NCI-H526 (cell line): ENCODE measurements around the gene RASSF4.

Experiments
- DNase-seq, 2 experiments: peaks; one replicate each; lab custom pipeline; 2025; lab: John Stamatoyannopoulos, UW

The RASSF4 gene, protein sequence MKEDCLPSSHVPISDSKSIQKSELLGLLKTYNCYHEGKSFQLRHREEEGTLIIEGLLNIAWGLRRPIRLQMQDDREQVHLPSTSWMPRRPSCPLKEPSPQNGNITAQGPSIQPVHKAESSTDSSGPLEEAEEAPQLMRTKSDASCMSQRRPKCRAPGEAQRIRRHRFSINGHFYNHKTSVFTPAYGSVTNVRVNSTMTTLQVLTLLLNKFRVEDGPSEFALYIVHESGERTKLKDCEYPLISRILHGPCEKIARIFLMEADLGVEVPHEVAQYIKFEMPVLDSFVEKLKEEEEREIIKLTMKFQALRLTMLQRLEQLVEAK

GRCh38 chr10:44959247-44960087 is at the start of gene RASSF4:
Gene RASSF4, plus strand, starts transcription at chr10:44959802. Its CDS starts 10,401 bp downstream, at chr10:44970203.
- peak; percentile 26 to 86 for DNase-seq

DNA sequence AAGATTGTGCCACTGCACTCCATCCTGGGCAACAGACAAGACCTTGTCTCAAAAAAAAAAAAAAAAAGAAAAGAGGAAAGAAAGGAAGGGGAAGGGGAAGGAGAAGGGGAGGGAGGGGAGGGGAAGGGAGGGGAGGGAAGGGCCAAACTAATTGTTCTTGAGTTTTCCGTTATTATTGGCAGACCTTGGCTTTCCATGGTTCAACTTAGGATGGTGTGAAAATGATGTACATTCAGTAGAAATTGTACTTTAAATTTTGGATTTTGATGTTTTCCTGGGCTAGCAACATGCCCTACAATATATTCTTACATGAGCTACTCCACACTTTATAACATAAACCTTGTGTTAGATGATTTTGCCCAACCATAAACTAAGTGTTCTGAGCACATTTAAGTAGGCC is 49.7 kb upstream of the RASSF4 start:
- no peak for DNase-seq

DNA sequence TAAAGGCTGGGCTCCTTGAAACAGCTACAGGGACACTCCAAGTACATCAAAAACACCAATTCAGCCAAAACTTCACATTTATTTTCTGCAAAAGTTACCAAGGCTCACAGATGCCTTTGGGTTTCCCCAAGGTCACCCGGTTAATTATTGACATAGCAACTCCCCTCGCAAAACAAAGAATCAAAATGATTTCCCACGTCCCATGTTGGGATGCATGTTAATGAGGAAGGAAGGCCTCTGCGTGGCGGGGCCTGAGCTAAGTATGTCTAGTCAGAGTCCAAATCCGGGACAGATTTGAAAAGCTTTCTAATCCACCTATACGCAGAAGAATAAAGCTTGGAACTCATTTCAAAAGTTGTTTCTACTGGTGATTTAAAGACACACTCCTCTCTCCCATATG is 49.0 kb upstream of the RASSF4 start:
- no peak for DNase-seq

- peak; percentile 13 to 77 for DNase-seq
Measured at GRCh38 chr10:44911081-44911540, 48.5 kb upstream of the RASSF4 start, which contains the start of gene TMEM72. Gene TMEM72, plus strand, starts transcription at chr10:44911337. Its CDS starts 176 bp downstream, at chr10:44911513.

DNA sequence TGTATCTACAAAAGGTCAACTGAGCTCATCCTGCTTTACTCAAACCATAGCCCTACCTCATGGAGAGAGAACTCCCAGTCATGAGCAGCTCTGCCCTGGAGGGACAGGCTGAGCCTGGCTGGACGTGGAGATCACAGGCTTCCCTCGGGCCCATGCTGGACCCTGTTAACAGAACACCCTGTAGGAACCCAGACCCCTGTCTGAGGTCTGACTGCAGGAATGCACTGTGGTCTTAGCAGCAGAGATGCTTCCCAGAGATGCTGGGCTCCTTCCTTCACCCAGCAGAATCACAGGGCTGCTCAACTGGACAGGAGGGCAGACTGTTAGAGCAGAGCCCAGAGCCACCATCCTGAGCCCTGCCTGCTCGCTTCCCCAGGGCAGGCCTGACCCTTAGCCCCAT is 47.7 kb upstream of the RASSF4 start:
- no peak for DNase-seq

GRCh38 chr10:44913350-44914081 is 46.1 kb upstream of the RASSF4 start:
- DNase-seq = no peak

DNA sequence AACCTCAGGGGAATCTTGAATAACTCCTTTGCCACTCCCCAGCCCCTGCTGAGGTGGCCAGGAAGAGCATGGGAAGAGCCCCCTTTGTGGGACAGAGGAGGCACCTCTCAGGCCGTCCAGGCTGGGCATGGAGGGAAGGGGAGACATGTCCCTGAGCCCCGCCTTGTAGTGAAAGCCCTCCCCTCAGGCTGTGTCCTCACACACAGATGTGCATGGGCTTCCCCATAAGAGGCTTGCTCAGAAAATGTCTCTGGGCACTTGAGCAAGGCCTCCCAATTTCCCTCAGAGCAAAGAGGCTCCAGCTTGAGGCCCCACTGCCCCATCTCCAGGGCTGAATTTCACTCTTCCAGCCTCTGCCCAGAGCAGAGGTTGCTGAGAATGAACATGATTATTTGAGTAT is 44.7 kb upstream of the RASSF4 start:
- no peak for DNase-seq

- DNase-seq = no peak
Measured at GRCh38 chr10:44916429-44916828, 43.2 kb upstream of the RASSF4 start.

- no peak for DNase-seq
Measured at GRCh38 chr10:44917848-44918247, 41.8 kb upstream of the RASSF4 start.

DNA sequence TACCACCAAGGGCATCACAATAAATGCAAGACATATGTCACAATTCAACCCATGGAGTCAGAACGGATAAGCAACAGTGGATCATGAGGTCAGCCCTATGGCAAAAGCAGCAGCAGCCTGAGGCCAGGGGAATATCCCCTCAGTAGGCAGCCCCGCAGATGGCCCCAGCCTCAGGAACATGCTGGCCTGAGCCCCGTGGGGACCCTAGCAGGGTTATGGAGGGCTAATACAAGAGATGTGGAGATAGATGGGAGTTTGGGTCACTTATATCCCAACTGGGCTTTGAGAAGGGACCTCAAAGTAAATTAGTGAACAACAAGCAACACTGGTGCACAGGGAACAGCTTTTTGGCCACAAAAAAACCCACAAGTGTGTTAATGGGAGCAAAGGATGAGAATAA is 39.4 kb upstream of the RASSF4 start:
- DNase-seq = no peak

GRCh38 chr10:44921061-44921460 is 38.5 kb upstream of the RASSF4 start:
- no peak for DNase-seq

GRCh38 chr10:44921506-44921905 is 38.1 kb upstream of the RASSF4 start:
- DNase-seq = no peak

GRCh38 chr10:44922021-44922420 is 37.6 kb upstream of the RASSF4 start:
- no peak for DNase-seq

GRCh38 chr10:44922796-44923545 is 36.6 kb upstream of the RASSF4 start:
- DNase-seq = no peak

DNA sequence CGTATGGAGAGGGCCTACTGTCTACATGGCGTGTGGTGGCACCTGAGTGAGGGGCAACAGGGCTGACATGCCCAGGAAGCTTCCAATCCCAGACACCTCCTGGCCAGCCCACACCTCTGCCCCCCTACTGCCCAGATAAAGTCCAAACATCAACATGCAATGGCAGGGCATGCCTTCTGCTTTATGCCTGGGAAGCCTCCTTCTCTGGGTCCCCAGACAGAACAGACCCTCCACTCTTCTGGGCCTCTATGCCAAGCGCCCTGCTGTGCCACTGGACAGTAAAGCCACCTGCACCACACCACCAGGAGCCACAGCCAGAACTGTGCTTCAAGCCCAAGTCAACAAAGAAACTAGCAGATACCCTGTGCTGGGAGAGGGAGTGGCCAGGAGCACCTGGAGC is 36.0 kb upstream of the RASSF4 start:
- DNase-seq = no peak

GRCh38 chr10:44924261-44925040 is 35.2 kb upstream of the RASSF4 start:
- DNase-seq = no peak

DNA sequence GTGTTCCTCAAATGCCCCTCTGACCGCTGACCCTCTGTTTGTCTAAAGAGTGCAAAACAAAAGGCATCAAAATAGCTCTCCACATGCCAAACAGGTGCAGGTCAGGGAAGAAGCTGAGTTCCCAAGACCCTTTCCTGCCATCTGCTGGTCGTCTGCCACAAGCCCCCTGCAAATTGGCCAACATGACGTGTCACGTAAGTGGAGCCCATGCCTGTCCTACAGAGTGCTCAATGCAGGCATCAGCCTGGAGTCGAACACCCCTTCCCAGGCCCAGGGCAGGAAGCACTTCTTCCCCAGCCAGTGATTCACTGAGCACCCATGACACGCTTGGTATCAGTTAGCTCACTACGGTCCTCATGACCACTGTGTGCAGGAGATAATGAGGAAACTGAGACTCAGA is 34.4 kb upstream of the RASSF4 start:
- peak; percentile 17 to 71 for DNase-seq

- DNase-seq = no peak
Measured at GRCh38 chr10:44925811-44926750, 33.5 kb upstream of the RASSF4 start.

- no peak for DNase-seq
Measured at GRCh38 chr10:44926751-44927351, 32.8 kb upstream of the RASSF4 start.
